Endometrial microvascular endothelial cells (primary cell): ENCODE measurements around the gene PDZRN4. TPM values are rescaled to one million over a fixed set of nuclear protein-coding genes. Genes with fewer than 3 reads are reported as not detected.
"Not testable (repeated sequence)": the region's sequence is repeated elsewhere in the genome, so short reads cannot be mapped to it uniquely, and the experiment has no call there.

ENCODE experiments used
- in situ Hi-C: cut with HindIII; loops from 2 replicates; pipeline ENCODE4 v1.10.0; 2017; ENCODE audit warnings: low sequenced_read_pairs, low pct_unique_long_range_greater_than_20kb; ENCODE audit errors: inconsistent ontology term
- total RNA-seq: library from RNA; depleted of rRNA; stranded (reverse); fragments of >200 nt; gene quantifications from one replicate; pipeline ENCODE4 v1.2.3, GENCODE V29; 2015; ENCODE audit errors: inconsistent ontology term

Gene PDZRN4
- total RNA-seq, 1 donor from 2014 or later: not detected

- in situ Hi-C loops: no loop called here
Measured at GRCh38 chr12:41566703-41567102, 378.6 kb downstream of the PDZRN4 start.

- in situ Hi-C loops: no loop called here
Measured at GRCh38 chr12:41573445-41573844, 385.3 kb downstream of the PDZRN4 start.

GRCh38 chr12:41576925-41577324, 388.8 kb downstream of the PDZRN4 start:
- in situ Hi-C loops: no loop called here

GRCh38 chr12:41577995-41578394, 389.9 kb downstream of the PDZRN4 start:
- in situ Hi-C loops: no loop called here

GRCh38 chr12:41585784-41586183, 397.7 kb downstream of the PDZRN4 start:
- in situ Hi-C loops: no loop called here

GRCh38 chr12:41587574-41587973, 399.5 kb downstream of the PDZRN4 start:
- in situ Hi-C loops: no loop called here

- in situ Hi-C loops: no loop called here
Measured at GRCh38 chr12:41589878-41590277, 401.8 kb downstream of the PDZRN4 start.

GRCh38 chr12:41596190-41596589, 408.1 kb downstream of the PDZRN4 start:
- in situ Hi-C loops: no loop called here

GRCh38 chr12:41604830-41605229, 416.7 kb downstream of the PDZRN4 start:
- in situ Hi-C loops: no loop called here

- in situ Hi-C loops: no loop called here
Measured at GRCh38 chr12:41605545-41606305, 417.6 kb downstream of the PDZRN4 start.

- in situ Hi-C loops: no loop called here
Measured at GRCh38 chr12:41606468-41607445, 418.6 kb downstream of the PDZRN4 start.

GRCh38 chr12:41612892-41613557, 424.9 kb downstream of the PDZRN4 start:
- in situ Hi-C loops: no loop called here

- in situ Hi-C loops: not testable (repeated sequence)
Measured at GRCh38 chr12:41615174-41615573, 427.1 kb downstream of the PDZRN4 start.

- in situ Hi-C loops: no loop called here
Measured at GRCh38 chr12:41619705-41620104, 431.6 kb downstream of the PDZRN4 start.

- in situ Hi-C loops: no loop called here
Measured at GRCh38 chr12:41621291-41621690, 433.2 kb downstream of the PDZRN4 start.
